Mesenteric fat pad (tissue), 1 donor: ENCODE results near the gene GJB3. TPM values are rescaled to one million over a fixed set of nuclear protein-coding genes. Genes with fewer than 3 reads are reported as not detected.
"Not testable (repeated sequence)": the region's sequence is repeated elsewhere in the genome, so short reads cannot be mapped to it uniquely, and the experiment has no call there.

ENCODE experiments used
- DNase-seq: peaks from one replicate; pipeline ENCODE4 v3.0.0-alpha.2; 2020; ENCODE audit warnings: low spot score
- long read RNA-seq: library from polyadenylated mRNA; unstranded; transcript quantifications from one replicate; pipeline ENCODE4 v2.0.0, GENCODE V29; 2020
- total RNA-seq: library from RNA; stranded (reverse); fragmentation: NEBNext Ultra II Directional; extraction: Animal tissue kit (Norgen Biotek cat#: 25700); gene quantifications from one replicate; pipeline ENCODE4 v1.2.1, GENCODE V29; 2021
- donor health status: DM: yes; HTN: yes; CAD: no.

The GJB3 gene
- total RNA-seq: not detected
- long read RNA-seq: 0 reads

DNA sequence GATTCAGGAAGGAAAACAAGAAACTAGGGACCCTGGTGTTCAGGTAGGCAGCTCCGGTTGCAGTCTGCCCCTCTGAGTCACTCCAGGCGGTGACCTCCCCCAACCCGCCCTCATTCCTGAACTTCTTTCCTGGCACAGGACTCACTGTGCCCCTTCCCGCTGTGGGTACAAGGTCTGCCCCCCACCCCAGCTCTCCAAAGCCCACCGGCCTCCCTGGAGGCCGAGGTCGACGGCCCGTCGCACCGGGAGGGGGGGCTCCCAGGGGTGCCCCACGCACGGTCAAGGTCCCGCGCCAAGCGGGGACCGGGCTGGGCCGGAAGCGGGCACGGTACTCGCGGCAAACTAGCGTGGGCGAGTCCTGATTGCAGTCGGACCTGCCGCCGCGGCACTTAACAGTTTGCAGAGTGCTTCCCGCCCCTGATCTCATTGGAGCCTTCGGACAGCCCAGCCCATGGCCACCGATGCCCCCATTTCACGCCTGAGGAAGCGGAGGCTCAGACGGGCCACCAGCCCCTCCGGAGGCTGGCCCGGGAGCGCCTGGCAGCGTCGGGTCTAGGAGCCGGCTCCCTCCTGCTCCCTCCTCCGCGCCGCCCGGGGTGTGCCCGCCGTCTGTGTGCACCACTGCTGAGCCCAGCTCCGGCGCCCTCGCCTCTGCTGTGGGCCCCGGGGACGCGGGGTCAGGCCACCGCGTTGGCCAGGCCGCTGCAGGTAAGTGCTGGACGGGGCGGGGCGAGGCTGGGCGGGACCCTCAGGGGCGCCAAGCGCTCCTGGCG is at the start of gene GJB3:
GJB3 (plus strand) TSS at position 144 of the 773 bp plus-strand sequence. CDS start 3,549 bp downstream, outside the sequence.
- peak; percentile 87 for DNase-seq

DNA sequence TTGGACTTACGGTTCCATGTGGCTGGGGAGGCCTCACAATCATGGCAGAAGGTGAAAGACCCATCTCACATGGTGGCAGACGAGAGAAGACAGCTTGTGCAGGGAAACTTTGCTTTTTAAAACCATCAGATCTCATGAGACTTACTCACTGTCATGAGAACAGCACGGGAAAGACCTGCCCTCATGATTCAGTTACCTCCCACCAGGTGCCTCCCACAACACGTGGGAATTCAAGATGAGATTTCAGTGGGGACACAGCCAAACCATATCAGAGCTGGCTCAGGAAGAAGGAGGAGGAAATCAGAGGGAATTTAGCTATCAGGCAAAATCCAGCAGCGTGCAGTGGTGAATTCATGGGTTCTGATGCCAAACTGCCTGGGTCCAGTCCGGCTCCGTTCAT is 48.2 kb upstream of the GJB3 start:
- DNase-seq: not testable (repeated sequence)

DNA sequence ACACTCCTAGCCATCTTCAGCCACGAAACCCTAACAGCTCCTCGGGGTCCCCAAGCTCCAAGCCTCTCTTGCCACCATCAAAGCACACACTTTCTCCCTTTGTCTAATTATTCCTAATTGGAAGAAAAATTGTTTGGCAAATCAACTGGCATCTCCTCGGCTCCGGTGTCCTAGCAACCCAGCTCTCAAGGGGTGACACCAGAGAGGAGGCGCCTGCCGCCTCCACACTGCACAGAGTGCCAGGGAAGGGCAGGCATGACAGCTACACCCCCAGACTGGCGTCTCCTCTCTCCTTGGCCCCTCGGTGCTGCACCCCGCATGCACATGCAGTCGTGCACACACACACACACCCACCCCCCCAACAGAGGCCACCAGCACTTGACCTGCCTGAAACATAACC is 44.3 kb upstream of the GJB3 start:
- DNase-seq: no peak

DNA sequence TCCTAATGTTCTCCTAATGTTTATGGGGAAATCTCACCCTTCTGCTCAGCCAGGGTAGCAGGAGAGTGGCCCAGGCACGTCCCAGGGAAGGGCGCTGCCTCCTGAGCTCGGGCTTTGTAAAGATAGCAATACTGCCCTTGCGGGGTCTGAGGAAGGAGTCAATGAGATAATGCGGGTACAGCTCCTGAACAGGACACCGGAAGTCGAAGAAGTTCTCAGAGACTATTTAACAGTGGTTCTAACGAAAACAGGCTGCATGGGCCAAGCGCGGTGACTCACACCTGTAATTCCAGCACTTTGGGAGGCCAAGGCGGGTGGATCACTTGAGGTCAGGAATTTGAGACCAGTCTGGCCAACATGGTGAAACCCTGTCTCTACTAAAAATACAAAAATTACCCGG is 43.8 kb upstream of the GJB3 start:
- not testable (repeated sequence) for DNase-seq

DNA sequence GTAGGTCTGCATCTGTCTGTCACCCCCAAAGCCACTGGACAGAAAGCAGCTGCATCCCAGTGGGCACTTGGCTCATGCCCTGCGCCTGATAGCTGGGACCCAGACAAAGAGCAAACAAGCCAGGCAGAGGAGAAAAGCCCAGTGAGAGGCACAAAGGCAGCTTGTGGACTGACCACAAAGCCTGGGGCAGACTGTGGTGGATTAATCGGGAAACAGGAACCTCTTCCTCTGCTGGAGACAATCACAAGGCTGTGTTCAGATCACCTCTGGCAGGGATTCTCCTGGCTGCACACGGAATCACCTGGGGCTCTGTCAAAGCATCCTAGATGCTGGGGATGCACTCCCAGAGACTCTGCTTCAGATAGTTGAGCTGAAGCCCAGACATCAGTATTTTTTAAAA is 41.4 kb upstream of the GJB3 start:
- no peak for DNase-seq

DNA sequence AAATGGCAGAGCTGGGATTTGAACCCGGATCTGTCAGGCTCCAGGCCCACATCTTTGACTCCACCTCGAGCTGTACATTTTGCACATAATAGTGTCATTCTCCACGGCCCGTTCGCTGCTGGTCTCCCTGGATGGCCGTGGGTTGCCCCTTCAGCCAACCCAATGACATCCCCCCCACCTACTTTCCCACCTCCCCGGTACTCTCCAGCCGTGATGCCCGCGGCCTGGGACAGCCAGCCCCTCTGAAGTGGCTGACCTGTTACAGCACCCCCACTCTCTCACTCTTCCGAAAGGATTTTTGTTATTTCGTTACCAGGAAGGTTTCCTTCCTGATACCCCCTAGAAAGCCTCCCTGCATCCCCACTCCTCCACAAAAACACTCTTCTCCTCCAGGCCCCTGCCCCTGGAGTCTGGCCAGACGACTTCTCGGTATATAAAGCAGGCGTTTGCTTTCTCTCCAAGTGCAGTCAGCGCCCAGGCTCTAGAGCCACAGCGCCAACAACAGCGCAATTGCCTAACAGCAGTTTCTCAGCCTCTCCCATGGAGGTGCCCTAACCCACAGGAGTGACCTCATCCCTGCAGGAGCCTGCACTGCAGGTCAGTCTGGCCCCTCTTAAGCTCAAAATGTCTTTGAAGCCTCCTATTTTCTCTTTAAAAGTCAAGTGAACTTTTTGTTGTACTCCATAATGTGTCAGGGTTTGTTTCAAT is 40.7 kb upstream of the GJB3 start:
- DNase-seq: no peak

DNA sequence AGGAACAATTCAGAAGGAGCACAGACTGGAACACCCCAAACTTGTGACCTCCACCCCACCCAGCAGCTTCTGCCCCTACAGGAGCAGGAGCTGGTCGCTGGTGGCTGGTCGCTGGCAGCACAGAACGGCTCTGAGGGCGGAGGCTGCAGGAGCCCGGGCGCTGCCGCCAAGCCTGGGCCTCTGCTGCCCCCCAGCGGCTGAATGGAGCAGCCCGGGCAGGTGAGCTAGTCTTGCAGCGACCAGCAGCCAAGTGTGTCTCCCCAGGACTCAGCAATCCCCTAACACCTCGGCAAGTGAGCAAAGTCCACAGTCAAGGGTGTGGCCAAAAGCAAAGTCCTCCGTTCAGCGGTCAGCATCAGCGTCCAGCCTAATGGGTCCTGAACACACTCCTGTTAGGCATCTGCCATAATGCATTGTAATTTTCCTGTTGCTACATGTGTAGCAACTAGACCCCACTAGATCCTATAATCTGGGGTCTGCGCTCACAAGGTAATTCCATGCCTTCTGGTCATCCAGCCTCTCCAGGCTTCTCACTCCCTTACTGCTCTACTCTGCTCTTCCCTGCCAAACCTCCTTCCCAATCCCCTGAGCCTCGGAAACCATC is 38.2 kb upstream of the GJB3 start:
- no peak for DNase-seq

DNA sequence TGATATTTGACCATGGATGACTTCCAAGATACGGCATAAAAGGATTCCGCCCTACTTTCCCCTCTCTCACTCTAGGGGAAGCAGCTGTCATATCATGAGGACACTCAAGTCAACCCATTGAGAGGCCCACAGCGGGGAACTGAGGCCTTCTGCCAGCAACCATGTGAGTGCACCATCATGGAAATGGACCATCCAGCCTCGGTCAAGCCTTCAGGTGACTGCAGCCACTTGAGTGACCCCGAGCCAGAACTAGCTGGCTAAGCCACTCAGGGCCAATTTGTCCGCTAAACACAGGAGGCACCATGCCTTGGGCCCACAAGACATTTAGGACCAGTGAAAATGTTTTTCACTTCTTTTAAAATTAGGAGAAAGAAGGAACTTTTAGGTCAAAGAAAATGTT is 37.2 kb upstream of the GJB3 start:
- no peak for DNase-seq

DNA sequence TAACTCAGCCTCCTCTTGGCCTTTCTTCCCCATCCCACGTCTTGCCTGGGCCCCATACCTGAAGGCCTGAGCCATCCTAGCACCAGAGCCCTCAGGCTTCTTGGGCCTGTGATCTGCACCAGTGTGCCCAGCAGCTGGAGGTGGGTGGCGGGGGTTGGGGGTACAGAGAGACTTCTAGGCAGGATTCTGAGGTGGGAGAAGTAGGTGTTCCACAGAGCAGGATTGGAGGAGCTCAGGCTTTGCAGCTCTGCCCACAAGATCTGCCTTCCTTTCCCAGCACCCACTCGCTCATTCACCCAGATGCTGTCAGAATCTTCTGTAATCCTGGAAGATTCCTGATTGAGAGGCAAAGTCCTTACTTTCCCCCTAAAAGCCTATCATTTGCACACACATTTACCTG is 36.2 kb upstream of the GJB3 start:
- DNase-seq: peak; percentile 3

DNA sequence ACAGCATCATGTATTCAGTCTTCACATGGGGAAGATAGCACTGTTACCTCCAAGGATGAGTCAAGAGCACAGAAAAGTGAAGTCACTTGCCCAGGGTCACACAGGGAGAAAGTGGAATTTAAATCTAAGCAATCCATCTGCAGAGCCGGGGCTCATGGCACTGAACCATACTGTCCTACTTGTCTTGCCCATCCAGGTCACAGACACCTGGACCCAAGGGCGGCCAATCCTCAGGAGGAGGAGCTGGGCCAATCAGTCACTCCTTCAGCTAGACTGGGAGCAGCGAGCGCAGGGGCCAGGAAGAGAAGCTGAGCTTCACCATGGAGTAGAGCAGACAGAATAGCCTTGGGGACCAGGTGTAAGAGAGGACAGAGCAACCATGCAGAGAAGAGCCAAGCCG is 35.3 kb upstream of the GJB3 start:
- peak; percentile 49 for DNase-seq

DNA sequence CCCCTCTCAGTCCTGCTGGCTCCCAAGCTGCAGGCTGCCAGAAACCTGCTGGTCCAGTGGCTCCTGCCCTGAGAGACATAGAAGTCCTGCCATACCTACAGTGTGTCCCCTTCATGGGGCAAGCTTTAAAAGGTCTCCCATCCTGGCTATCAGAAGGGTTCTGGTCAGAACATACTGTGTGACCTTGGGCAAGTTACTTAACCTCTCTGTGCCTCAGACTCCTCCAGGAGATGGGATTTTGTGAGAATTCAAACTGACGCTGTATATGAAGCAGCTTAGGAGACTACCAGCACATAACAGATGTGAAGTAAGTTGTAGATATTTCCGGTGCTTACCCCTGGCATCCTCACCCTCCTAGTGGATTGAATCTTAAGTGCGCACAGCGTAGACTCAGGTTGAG is 34.9 kb upstream of the GJB3 start:
- no peak for DNase-seq

DNA sequence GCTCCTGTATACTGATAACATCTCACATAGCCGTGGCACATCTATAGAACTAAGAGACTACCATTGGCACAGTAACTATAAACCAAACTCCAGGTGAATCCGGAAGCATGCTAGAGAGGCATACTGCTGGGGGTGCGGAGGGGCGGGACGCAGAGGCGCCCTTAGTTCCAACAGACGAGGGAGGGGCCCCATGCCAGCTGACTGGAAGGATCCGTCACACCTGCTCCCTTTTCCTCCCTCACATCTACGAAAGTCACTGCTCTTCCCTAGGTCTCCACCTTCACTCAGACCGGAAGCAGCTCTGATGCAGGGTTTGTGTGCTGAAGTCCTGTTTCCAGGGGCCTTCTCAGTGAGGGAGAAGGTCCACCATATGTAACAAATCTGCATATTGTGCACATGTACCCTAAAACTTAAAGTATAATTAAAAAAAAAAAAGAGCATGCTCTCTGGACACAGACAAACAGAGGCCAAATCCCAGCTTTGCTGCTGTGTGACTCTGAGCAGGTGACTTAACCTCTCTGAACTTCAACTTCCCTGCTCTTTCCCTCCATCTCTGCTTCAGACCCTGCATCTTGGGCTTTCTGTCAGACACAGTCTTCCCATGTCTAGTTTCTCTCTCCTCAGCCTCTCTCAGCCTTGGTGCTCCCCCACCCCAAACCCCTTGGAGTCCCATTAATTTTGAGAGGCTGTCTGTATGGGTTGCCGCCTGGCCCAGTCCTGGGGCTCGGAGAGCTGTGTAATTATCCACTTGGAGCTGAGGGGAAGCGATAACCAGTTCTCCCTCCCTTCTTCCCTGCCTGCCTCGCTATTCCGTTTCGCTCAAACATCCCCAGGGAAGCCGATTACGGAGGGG is 34.0 kb upstream of the GJB3 start:
- peak; percentile 51 for DNase-seq

DNA sequence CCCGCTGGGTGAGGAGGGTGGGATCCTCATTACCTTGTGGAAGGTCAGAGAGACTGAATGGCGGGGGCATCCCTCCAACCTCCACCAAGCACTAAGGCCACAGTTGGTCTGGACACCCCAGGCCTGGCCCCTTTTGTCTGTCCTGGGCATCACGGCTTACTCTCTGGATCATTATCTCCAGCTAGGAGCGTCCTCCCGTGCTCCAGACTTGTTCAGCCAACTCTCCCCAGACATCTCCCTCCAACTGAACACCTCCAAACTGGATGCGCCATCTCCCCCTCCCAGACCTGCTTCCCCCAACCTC is 33.4 kb upstream of the GJB3 start:
- DNase-seq: peak; percentile 55

DNA sequence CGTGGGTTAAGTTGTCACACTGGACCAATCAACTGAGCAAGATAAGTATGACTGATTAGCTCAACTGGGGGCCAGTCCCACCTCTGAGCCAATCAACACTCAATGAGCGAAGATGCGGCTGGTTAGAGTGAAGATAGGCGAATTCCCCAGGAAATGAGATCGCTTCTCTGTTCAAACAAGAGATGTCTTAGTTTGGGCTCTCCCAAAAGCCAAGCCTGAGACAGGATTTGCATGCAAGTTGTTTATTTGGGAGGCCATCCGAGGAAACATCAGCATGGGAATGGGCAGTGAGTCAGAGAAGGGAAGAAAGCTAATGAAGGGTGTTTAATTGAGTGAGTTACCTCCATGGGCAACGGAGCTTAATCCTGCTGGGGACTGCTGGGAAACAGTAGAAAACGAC is 31.0 kb upstream of the GJB3 start:
- DNase-seq: no peak

DNA sequence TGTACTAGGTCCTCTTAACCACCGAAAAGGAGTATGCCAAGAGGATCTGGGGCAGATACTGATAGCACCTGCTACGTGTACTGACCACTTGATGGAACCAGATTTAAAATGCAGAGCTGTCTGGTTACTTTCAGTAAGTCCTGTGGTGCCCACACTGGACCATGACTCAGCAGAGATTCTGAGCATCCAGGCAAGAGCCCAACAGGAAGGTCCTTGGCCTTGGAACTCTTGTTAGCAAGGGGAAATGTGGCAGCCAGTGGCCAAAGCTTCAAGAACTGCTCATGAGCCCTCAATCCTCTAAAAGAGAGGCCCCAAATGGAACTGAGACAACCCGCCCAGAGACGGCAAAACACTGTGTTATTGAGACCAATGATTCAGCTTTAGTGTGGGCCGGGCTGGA is 30.4 kb upstream of the GJB3 start:
- no peak for DNase-seq

DNA sequence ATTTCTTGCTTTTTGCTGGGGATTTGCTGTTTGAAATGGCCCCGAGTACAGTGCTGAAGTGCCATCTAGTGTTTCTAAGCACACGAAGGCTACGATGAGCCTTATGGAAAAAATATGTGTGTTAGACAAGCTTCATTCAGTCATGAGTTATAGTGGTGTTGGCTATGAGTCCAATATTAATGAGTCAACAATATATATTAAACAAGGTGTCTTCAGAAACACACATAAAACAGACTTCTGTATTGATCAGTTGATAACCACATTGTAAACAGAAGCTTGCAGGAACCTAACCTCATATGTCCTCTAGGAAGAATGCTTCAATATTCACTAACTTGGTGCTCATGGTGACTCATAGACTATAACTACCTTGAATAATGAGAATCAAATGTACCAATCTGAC is 27.9 kb upstream of the GJB3 start:
- no peak for DNase-seq

DNA sequence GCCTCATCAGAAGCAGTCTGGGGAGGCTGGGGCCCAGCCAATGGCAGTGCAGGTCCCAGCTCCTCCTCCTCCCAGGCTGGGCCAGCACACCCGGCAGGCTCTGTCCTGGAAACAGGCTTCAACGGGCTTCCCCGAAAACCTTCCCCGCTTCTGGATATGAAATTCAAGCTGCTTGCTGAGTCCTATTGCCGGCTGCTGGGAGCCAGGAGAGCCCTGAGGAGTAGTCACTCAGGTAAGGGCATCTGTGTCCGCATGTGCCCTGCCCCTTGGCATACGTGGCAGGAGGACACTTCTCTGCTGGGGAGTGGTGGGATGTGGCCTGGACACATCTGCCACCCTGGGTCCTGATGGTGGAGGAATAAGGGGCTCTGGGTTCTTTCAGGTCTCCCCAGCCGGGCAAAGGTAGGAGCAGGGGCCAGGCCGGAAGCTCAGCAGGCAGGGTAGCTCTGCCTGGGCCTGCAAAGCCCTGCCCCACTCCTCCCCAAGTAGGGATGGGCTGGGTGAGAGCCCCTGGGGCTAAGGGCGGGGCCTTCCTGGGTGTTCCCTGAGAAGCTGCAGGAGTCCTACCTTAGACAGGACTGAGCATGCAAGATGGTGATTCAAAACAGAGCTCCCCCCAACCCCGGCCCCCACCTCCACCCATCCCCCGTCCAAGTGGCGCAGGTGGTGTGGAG is 25.9 kb upstream of the GJB3 start, which contains the start of gene GJB5:
GJB5 (plus strand) TSS at position 84 of the 674 bp plus-strand sequence. CDS start 2,284 bp downstream, outside the sequence.
- DNase-seq: no peak

DNA sequence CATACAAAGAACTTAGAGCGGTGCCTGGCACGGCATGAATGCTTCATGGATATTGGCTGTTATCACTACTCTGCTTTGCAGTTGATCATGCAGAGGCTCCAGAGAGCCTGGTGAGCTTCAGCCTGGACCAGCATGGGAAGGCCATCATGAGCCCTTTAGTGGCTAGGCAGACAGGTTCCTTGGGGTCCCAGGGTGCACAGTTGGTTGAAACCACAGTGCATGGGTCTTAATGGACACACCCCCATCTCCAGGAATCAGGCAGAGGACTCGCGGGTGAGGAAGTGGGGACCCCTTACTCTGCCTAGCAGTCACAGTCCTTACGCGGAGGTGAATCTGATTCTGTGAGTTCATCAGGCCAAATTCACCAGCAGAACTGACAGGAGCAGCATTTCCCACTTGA is 25.1 kb upstream of the GJB3 start:
- DNase-seq: no peak

DNA sequence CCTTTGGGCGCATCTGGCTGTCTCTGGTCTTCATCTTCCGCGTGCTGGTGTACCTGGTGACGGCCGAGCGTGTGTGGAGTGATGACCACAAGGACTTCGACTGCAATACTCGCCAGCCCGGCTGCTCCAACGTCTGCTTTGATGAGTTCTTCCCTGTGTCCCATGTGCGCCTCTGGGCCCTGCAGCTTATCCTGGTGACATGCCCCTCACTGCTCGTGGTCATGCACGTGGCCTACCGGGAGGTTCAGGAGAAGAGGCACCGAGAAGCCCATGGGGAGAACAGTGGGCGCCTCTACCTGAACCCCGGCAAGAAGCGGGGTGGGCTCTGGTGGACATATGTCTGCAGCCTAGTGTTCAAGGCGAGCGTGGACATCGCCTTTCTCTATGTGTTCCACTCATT is 23.6 kb upstream of the GJB3 start:
- DNase-seq: no peak

DNA sequence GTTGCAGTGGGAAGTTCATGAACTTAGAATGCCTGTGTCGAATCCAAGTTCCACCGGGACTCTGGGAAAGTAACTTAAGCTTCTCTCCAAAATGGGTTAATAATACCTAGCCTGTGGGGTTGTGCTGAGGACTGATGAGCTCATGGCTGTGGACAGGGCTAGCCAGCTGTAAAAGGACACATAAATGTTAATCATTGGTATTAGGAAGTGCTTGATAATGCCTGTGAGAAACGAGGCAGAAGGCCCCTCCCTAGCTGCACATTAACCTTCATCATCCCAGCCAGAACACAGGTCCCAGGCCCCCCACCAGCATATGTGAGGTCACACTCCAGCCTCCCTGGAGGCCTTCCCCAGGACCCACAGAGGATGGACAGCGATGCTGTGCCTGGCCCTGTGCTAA is 22.3 kb upstream of the GJB3 start:
- DNase-seq: no peak
